NCI-H774 (cell line): ENCODE measurements around the gene SERPINA9.
"Not testable (repeated sequence)": the region's sequence is repeated elsewhere in the genome, so short reads cannot be mapped to it uniquely, and the experiment has no call there.

ENCODE experiments used
- DNase-seq: peaks from one replicate; lab custom pipeline; 2025; lab: John Stamatoyannopoulos, UW

The SERPINA9 gene

GRCh38 chr14:94426526-94426925 is 49.5 kb downstream of the SERPINA9 start:
- no peak for DNase-seq

- no peak for DNase-seq
Observed at GRCh38 chr14:94424371-94424770, 51.6 kb downstream of the SERPINA9 start.

- no peak for DNase-seq
Observed at GRCh38 chr14:94423453-94424056, 52.4 kb downstream of the SERPINA9 start.

- DNase-seq, result peak; percentile 64
Observed at GRCh38 chr14:94421316-94421715, 54.7 kb downstream of the SERPINA9 start.

GRCh38 chr14:94417497-94418205 is 58.3 kb downstream of the SERPINA9 start:
- DNase-seq, result not testable (repeated sequence)
